ENCODE results near the gene FAM151B.

DNA sequence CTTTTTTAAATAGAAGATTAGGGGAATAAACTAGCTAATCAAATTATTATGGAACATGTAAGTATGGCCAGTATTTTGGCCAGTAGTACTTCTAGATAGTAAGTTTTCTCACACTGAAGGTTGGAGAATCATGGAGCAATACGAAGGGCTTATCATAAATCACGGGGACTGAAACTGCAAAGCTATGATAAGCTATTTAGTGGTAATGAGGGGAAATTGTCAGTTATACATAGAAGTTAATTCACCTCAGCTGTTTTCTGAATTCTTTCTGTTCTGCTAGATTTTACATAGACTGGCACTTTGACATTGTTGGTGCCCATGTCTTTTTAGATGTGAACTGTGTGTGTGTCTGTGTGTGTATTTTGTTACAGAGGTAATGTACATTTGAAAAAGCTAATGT is 34.5 kb upstream of the FAM151B start:
- TF ChIP-seq CTCF (IDR thresholded peaks at IDR 0.05) (no peak), POLR2A (IDR thresholded peaks at IDR 0.05) (no peak)
